NOMO-1 treated with DMSO at 0.1 percent for 48 hours (cell line): Measurements from ENCODE around the gene COX6B1.
"Not testable (repeated sequence)": the region's sequence is repeated elsewhere in the genome, so short reads cannot be mapped to it uniquely, and the experiment has no call there.

Experiments
- DNase-seq: peaks from one replicate; lab custom pipeline; 2025; ENCODE audit not compliant: unreplicated experiment; lab: John Stamatoyannopoulos, UW

Gene COX6B1, protein sequence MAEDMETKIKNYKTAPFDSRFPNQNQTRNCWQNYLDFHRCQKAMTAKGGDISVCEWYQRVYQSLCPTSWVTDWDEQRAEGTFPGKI

DNA sequence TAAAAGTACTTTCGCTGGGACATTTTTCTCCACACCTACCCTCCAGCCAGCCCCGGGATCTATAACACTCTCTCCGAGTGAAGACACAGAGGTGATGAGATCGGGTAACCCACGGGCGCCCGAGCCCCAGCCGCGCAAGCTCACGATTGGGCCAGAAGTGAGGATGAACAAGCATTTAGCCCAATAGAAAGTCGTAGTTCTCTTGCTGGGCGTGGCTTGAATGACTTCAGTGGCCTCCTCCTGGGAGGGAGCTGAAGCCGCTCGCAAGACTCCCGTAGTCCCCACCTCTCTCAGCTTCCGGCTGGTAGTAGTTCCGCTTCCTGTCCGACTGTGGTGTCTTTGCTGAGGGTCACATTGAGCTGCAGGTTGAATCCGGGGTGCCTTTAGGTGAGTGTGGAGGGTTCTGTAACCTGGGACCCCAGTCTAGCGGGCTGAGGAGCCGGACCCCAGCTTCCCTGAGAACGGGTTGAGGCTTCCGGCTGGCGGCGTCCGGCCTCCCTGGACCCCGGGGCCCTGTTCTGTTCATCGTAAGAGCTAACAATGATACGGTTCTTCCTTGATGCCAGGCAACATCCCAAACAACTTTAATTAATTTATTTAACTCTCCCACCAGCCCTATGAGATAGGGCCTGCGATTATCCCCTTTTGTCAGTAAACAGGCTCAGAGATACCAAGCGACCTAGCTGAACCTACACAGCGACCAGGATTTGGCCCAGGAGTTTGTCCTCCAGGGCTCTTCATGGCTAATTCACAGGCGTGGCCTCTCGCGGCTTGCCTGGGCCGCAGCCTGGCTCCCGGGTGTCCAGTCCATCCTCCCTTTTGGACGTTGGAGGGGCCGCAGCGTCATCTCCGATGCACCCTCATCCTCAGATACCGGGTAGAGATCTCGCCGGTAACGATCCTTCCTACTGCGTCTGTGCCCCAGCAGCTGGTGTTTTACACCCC, at the start of gene COX6B1:
Gene COX6B1 (plus strand): TSS at position 307 of the 945 bp plus-strand sequence. CDS start 2,921 bp downstream, outside the sequence.
- DNase-seq: peak; percentile 99

DNA sequence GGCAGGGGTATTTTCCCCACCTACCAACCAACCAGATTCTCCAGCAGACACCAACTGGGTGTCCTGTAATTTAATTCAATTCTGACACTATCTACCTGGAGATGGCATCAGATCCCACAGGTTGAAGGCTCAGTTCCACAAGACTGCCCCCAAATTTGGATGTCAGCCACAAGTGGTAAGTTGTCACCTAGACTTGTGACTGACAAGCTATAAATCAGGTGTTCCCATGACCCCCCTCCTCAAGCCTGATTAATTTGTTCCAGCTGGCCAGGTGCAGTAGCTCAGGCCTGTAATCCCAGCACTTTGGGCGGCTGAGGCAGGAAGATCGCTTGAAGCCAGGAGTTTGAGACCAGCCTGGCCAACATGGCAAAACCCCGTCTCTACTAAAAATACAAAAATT, 46.2 kb upstream of the COX6B1 start:
- DNase-seq: no peak

DNA sequence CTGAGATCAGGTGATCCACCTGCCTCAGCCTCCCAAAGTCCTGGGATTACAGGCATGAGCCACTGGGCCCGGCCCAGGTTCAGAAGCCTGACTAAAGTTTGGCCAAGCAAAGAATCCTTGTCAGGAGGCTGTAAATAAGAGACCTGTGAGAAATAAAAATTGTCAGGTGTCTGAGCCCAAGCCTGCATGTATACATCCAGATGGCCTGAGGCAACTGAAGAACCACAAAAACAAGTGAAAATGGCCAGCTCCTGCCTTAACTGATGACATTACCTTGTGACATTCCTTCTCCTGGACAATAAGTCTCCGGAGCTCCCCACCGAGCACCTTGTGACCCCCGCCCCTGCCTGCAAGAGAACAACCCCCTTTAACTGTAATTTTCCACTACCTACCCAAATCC, 43.7 kb upstream of the COX6B1 start:
- not testable (repeated sequence) for DNase-seq

DNA sequence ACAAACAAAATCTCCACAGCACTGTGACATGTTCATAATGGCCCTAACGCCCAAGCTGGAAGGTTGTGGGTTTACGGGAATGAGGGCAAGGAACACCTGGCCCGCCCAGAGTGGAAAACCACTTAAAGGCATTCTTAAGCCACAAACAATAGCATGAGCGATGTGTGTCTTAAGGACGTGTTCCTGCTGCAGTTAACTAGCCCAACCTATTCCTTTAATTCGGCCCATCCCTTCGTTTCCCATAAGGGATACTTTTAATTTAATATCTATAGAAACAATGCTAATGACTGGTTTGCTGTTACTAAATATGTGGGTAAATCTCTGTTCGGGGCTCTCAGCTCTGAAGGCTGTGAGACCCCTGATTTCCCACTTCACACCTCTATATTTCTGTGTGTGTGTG, 41.0 kb upstream of the COX6B1 start:
- not testable (repeated sequence) for DNase-seq

DNA sequence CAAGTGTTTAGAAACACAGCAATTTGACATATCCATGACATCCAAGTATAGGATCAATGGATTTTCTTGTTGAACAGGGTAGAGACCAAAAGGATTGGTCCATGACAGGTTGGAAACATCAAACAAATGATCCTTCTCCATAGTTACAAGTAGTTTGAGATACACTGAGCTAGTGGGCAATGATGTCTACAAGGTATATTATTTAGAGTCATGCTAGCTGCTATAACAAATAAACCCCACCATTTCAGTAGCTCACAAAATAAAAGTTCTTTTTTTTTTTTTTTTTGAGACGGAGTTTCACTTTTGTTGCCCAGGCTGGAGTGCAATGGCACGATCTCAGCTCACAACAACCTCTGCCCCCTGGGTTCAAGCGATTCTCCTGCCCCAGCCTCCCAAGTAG, 40.5 kb upstream of the COX6B1 start:
- no peak for DNase-seq

DNA sequence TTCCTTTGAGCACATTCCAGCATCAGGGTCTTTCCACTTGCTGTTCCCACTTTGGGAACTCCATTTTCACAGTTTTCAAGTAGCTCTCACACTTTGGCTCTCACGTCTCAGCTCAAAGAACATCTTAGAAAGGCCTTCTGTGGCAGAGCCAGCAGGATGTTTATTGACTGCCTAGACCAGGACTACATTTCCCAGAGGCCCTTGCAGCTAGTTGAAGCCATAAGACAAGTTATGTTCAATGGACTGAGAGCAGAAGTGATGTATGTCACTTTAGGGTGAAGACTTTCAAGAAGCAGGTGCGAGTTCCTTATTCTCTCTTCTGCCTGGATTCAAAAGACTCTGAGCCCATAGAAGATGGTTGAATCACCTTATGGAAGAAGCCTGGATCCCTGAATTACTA, 39.9 kb upstream of the COX6B1 start:
- DNase-seq: no peak

DNA sequence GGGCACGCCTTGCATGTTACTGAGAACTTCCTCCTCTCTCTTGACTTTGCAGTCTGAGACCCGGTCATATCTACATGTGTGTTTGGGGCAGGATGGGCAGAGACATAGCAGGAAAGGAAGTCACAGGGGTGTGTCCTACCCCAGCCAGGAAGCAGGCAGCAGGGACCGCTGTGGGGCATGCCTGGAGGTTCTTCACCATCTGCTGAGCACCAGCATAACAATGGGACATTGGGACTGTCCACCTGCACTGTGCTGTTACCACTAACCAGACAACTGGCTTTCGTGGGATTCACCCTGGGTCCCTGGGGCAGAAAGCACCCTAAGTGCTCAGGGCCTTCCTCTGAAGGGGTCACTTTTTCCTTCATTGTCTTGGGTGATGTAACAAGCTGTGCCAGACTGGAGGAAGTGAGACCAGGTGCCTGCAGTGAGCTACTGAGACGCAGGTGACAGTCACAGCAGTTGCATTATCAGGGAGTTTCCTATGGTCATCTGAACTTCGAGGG, 38.2 kb upstream of the COX6B1 start:
- peak; percentile 64 for DNase-seq

DNA sequence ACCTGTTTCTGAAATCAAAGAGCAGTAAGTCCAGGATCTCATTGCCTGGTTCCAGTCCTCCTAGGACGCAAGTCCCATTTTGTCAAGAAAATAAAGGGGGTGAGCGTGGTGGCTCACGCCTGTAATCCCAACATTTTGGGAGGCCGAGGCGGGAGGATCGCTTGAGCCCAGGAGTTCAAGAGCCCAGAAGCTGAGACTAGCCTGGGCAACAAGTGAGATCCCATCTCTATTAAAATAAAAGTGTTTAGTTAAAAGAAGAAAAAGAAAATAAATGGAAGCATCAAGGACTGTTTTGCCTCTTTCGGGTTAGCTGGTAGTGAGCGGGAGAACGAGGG, 35.9 kb upstream of the COX6B1 start:
- no peak for DNase-seq

DNA sequence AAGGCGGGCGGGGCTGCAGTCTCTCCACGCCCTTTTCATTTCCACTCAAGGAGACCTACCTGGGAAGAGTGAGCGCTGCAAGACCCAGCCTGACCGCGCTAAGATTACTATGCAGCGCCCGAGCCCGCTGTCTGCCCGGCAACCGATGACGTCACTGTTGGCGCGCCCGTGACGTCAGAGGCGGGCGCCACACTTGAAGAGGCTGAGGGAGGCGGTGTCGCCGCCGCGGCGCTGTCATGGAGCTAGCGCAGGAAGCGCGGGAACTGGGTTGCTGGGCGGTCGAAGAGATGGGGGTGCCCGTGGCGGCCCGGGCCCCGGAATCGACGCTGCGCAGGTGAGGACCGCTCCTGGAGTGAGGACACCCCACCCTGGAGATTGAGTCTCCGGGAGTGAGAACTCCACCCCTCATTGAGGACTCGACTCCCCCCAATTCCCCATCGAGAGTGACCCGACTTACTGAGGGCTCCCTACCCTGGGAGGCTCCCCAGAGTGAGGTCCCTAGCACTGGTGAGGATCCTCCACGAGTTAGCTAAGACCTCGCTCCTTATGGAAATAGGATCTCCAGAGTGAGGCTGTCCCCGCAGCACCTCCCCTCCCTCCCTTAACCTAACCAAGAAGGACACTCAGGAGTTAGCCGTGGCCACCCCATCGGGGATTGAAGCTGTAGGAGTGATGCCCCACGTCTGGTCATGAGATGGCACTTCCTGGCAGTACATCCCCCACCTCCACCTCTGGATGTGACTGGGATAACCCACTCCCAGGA, 35.4 kb upstream of the COX6B1 start, which contains the start of gene HAUS5:
Gene HAUS5 (plus strand): TSS at position 177 of the 763 bp plus-strand sequence. CDS start 60 bp downstream, at position 237.
- DNase-seq: peak; percentile 83

DNA sequence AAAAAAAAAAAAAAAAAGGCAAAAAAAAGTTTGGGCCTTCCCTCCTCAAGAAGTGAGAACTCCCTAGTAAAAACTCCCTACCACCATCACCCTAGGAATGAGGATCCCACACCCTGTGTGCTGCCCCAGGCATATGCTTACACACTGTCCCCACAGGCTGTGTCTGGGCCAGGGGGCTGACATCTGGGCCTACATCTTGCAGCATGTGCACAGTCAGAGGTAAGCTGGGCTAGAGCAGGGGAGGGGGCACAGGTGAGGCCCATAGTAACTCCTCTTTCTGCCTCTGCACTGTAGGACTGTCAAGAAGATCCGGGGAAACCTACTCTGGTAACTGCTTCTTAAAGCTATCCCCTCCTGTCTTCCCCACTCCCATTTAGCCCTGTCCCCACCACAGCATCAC, 34.5 kb upstream of the COX6B1 start:
- DNase-seq: no peak

DNA sequence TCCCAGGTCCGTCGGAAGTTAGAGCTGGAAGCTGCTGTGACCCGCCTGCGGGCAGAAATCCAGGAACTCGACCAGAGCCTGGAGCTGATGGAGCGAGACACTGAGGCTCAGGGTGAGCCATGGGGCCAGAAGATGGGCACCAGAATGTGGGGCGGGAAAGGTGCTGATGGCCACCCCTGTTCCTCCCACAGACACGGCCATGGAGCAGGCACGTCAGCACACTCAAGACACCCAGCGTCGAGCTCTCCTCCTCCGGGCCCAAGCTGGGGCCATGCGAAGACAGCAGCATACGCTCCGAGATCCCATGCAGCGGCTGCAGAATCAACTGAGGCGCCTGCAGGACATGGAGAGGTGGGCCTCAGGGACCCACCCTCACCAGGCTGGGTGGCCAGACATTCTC, 33.1 kb upstream of the COX6B1 start:
- DNase-seq: no peak

DNA sequence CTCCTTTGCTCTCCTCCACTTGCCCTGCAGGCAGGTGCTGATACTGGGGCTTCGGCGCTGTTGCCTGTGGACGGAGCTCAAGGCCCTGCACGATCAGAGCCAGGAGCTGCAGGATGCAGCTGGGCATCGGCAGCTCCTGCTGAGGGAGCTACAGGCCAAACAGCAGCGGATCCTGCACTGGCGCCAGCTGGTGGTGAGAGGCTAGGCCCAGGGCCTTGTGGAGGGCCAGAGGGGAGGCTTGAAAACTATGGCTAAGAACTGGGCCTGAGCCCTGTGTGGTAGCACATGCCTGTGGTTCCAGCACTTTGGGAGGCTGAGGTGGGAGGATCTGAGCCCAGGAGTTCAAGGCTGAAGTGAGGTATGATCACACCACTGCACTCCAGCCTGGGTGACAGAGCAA, 29.3 kb upstream of the COX6B1 start:
- no peak for DNase-seq

DNA sequence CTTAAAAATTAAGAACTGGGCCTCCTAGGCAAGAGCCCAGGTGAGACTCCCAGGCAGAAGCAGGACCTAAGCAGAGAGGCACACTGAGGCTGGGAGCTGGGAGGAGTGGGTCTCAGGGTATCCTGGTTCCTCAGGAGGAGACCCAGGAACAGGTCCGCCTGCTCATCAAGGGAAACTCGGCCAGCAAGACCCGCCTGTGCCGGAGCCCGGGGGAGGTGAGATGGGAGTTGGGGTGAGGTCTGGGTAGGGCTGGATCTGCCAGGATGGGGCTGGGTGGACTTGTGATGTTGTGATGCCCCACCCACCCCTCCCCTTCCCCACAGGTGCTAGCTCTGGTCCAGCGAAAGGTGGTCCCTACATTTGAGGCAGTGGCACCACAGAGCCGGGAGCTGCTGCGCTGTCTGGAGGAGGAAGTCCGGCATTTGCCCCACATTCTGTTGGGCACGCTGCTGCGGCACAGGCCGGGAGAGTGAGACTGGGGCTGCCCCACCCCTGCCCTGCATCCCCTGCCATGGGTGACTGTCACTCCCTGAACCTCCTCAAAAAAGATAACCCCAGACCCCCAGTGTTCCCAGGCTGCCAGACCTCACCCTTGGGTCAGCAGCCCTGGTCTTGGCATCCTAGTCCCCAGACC, 28.7 kb upstream of the COX6B1 start:
- DNase-seq: no peak

DNA sequence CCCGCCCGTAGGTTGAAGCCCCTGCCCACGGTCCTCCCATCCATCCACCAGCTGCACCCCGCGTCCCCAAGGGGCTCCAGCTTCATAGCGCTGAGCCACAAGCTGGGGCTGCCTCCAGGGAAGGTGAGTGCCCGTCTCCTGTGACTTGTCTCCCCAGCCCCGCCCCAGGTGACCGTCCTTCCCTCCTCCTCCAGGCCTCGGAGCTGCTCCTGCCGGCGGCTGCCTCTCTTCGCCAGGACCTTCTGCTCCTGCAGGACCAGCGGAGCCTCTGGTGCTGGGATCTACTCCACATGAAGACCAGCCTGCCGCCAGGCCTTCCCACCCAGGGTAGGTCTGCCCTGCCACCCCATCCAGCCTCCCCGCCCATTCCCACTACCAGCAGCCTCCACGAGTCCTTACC, 28.1 kb upstream of the COX6B1 start:
- DNase-seq: no peak

DNA sequence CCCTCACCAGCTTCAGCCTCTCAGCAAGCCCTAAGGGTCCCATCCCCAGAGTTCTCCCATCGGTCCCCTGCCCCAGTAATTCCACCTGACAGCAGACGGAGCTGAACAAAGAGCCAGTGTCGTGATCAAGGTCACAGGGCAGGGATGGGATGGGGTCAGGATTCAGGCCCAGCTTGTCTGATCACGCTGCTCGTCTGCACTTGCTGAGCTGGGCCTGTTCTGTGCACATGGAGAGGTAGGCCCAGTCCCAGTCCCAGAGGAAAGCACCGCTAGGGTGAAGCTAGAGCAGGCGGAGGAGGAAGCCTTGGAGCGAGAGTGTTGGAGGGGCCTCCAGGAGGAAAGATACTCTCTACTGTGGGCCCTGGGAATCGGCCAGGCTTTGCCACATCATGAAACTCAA, 26.4 kb upstream of the COX6B1 start:
- no peak for DNase-seq

DNA sequence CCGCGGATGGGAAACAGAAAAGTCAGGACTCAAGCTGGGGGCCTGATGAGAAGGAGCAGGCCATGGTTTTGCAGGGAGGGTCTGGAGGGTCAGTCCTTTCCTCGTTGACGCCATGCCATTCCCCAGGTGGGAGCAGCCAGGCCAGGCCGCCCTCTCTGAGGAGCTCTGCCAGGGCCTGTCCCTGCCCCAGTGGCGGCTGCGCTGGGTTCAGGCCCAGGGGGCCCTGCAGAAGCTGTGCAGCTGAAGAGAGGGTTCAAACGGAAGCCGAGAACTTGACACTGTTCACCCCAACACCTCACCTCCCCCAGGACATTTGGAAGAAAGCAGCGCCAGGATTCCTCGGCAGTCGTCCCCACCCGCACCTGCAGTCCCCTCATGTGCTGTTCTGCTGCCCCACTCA, 25.4 kb upstream of the COX6B1 start:
- DNase-seq: no peak

DNA sequence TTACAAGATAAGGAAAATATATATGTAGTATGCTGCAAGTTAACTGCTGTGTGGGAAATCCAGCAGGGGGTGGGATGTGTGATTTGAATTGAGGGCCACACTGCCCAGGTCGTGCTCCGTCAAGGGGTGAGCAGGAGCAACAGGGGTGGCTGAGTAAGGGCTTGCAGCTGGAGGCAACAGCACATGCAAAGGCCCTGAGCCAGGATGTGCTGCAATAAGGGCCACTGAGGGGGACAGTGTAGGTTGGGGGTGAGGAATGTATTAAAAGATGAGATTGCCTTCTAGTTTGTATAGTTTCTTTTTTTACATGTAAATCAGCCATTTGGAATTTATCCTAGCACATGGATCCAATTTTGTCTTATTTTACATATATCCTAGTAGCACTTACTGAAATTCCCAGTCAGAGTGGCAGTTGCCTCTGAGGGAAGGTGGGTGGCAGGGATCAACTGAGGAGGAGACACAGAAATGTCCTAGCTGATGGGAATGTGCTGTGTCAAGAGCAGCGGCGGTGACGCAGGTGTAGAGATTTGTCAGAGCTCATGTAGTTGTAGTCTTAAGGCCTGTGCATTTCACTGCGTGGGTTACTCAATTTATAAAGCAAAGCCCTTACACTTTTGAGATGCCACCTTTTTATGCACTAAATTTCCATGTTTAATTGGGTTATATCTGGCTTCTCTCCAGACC, 24.7 kb upstream of the COX6B1 start:
- DNase-seq: no peak

DNA sequence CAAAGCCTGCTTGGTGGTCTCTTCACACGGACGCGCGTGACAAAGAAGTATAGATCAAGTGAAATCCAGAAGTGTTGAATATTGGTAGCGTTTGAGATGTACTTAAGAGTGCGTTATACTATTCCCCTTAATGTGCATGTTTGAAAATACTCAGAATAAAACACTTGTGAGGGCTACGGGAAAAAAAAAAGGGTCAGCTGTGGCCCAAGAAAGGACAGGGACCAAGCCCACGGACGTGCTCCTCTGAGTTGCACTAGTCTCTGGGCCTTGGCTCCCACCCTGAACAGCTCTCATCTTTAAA, 19.9 kb upstream of the COX6B1 start:
- no peak for DNase-seq

DNA sequence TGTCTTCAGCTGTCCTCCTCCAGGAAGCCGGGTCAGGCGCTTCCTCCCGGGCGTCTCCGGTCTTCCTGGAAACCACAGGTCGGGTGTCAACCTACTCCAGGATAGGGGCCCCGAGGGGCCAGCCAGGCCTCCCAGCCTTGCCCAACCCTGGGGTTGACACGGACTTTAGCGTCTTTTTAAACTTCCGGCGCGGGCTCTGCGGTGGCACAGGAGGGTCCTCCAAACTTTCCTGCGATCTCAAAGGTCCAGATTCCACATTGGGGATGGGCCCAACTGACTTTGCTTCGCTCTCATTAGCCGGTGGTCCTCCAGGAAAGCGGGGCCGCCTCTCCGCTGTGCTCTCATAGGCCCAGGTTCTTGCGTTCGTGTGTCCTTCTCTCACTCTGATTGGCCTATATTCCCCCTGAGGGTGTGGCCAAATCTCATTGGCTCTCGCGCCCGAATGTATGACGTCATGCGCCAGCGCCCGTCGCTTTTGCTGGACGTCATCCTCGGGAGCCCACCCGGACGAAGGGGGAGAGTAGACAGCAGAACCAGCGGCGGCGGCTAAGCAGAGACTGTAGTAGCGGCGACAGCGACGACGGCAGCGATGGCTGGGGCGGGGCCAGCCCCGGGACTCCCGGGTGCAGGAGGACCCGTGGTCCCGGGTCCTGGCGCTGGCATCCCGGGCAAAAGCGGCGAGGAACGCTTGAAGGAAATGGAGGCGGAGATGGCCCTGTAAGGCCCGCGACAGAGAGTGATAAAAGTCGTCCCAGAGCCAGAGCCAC, 19.4 kb upstream of the COX6B1 start, which contains the start of gene RBM42:
Gene RBM42 (plus strand): TSS at position 472 of the 767 bp plus-strand sequence. CDS start 118 bp downstream, at position 590.
- DNase-seq: peak; percentile 99

DNA sequence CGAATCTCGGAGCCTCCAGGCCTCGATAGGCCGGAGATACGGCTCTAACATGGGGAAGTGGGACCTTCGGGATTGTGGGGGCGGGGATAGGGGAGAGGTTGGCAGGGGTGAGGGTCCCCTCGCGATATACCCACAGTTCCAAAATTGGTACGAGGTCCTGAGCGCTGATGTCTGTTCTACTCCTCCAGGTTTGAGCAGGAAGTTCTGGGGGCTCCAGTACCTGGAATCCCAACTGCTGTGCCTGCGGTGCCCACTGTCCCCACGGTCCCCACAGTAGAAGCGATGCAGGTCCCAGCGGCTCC, 18.8 kb upstream of the COX6B1 start:
- DNase-seq: no peak
